Smooth muscle cell (in vitro differentiated cells): ENCODE measurements around the gene TMEM256. TPM values are rescaled to one million over a fixed set of nuclear protein-coding genes. Genes with fewer than 3 reads are reported as not detected.

Source experiments
- DNase-seq: peaks from one replicate; lab custom pipeline; 2025; ENCODE audit not compliant: unreplicated experiment; lab: John Stamatoyannopoulos, UW
- H2AFZ ChIP-seq: fragments of 200-600 bp; sonication (generic); 2 replicates; pipeline ENCODE4 v1.6.0; 2016; ENCODE audit warnings: antibody characterized with exemption, low read depth, mild to moderate bottlenecking
- H3F3A ChIP-seq: fragments of 200-600 bp; sonication (generic); 2 replicates; pipeline ENCODE4 v1.6.0; 2017; ENCODE audit warnings: antibody characterized with exemption, low read depth
- H3K27ac ChIP-seq: fragments of 200-600 bp; sonication (generic); 2 replicates; pipeline ENCODE4 v1.5.1; 2016; ENCODE audit warnings: low read depth, mild to moderate bottlenecking
- H3K27me3 ChIP-seq: fragments of 200-600 bp; sonication (generic); 2 replicates; pipeline ENCODE4 v1.6.1; 2016; ENCODE audit warnings: low read depth, mild to moderate bottlenecking
- H3K36me3 ChIP-seq: fragments of 200-600 bp; sonication (generic); 2 replicates; pipeline ENCODE4 v1.5.1; 2016; ENCODE audit warnings: low read depth
- H3K4me1 ChIP-seq: fragments of 200-600 bp; sonication (generic); 2 replicates; pipeline ENCODE4 v1.5.1; 2016; ENCODE audit warnings: low read depth
- H3K4me2 ChIP-seq: fragments of 200-600 bp; sonication (generic); 2 replicates; pipeline ENCODE4 v1.6.0; 2016; ENCODE audit warnings: mild to moderate bottlenecking
- H3K4me3 ChIP-seq: fragments of 200-600 bp; sonication (generic); 2 replicates; pipeline ENCODE4 v1.5.1; 2016; ENCODE audit warnings: mild to moderate bottlenecking
- H3K79me2 ChIP-seq: fragments of 200-600 bp; sonication (generic); 2 replicates; pipeline ENCODE4 v1.6.0; 2016; ENCODE audit warnings: low read depth, mild to moderate bottlenecking
- H3K9ac ChIP-seq: fragments of 200-600 bp; sonication (generic); 2 replicates; pipeline ENCODE4 v1.6.0; 2016; ENCODE audit warnings: low read depth
- H3K9me3 ChIP-seq: fragments of 200-600 bp; sonication (generic); replicated peaks from 2 replicates; pipeline ENCODE4 v1.5.1; 2016; ENCODE audit warnings: low read depth
- H4K20me1 ChIP-seq: fragments of 200-600 bp; sonication (generic); 2 replicates; pipeline ENCODE4 v1.6.0; 2016; ENCODE audit warnings: low read depth
- WGBS: methylation state at CpG from one replicate; pipeline ENCODE4 v1.1.7; 2016; ENCODE audit warnings: low lambda C conversion rate; 5-methylcytosine and 5-hydroxymethylcytosine counted together
- polyA plus RNA-seq: library from polyadenylated mRNA; unstranded; fragments of >200 nt; fragmentation: Nextera tagmentation; extraction: Ambion mirVana; gene quantifications from 2 replicates; pipeline ENCODE4 v1.2.1, GENCODE V29; 2016
- total RNA-seq: library from RNA; depleted of rRNA; stranded (reverse); fragments of >200 nt; gene quantifications from 2 replicates; pipeline ENCODE4 v1.2.3, GENCODE V29; 2014
- TF ChIP-seq, protein P1 (sequence below): fragments of 200-600 bp; sonication (generic); IDR thresholded peaks from 2 replicates; pipeline ENCODE4 v1.5.1; 2017; ENCODE audit warnings: borderline replicate concordance, mild to moderate bottlenecking, antibody characterized with exemption; ENCODE audit not compliant: insufficient read depth, poor library complexity, severe bottlenecking

The TMEM256 gene
- total and polyA plus RNA-seq, 2 experiments from 2014 or later: 87.9 to 133 TPM

DNA sequence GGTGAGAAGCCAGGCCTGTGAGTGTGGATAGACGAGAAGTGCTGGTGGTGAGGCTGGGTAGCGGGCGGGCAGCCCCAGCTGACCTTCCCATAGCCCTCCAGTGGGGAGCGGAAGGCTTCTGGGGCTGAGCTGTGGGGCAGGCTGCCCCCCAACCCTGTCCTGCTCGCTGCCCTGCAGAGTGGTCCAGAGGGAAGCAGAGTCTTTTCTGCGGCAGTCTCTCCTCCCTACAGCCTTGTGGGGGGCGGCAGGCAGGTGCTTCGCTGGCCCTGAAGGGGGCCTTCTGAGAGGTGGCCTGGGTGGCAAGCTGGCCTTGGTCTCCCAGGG lies 7.5 kb upstream of the TMEM256 start:
- Histone ChIP-seq H3K79me2 (no peaks in the 10 kb centered on the region), H3K27me3 (no peaks in the 10 kb centered on the region), H3K4me1 (no peaks in the 10 kb centered on the region), H3K36me3 (no peaks in the 10 kb centered on the region), H3F3A (no peaks in the 10 kb centered on the region), H3K4me3 (no peak overlapping the region), H3K9me3 (no peaks in the 10 kb centered on the region), H4K20me1 (peaks cover 16% of the 10 kb centered on the region), H3K9ac (no peak overlapping the region), H3K4me2 (no peak overlapping the region), H3K27ac (no peak overlapping the region), H2AFZ (no peak overlapping the region)
- no peak for DNase-seq
- TF ChIP-seq, protein P1, sequence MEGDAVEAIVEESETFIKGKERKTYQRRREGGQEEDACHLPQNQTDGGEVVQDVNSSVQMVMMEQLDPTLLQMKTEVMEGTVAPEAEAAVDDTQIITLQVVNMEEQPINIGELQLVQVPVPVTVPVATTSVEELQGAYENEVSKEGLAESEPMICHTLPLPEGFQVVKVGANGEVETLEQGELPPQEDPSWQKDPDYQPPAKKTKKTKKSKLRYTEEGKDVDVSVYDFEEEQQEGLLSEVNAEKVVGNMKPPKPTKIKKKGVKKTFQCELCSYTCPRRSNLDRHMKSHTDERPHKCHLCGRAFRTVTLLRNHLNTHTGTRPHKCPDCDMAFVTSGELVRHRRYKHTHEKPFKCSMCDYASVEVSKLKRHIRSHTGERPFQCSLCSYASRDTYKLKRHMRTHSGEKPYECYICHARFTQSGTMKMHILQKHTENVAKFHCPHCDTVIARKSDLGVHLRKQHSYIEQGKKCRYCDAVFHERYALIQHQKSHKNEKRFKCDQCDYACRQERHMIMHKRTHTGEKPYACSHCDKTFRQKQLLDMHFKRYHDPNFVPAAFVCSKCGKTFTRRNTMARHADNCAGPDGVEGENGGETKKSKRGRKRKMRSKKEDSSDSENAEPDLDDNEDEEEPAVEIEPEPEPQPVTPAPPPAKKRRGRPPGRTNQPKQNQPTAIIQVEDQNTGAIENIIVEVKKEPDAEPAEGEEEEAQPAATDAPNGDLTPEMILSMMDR: no peak
- 94% methylated on average over 8 of the region's 8 CpGs for WGBS

- Histone ChIP-seq H2AFZ (no peak overlapping the region), H3K4me2 (no peak overlapping the region)
- TF ChIP-seq, protein P1: no peak
Measured at GRCh38 chr17:7410634-7411426, 6.9 kb upstream of the TMEM256 start.

GRCh38 chr17:7409716-7410115 lies 5.8 kb upstream of the TMEM256 start:
- DNase-seq: no peak
- no peaks in the 10 kb centered on the region for H3K79me2 ChIP-seq
- H3K4me1 ChIP-seq: peaks cover 5% of the 10 kb centered on the region
- no peak overlapping the region for H3K27ac ChIP-seq
- H3F3A ChIP-seq: no peaks in the 10 kb centered on the region
- no peak overlapping the region for H3K4me3 ChIP-seq
- no peaks in the 10 kb centered on the region for H3K36me3 ChIP-seq
- TF ChIP-seq, protein P1: no peak
- H3K27me3 ChIP-seq: no peaks in the 10 kb centered on the region
- no peak overlapping the region for H3K4me2 ChIP-seq
- no peak overlapping the region for H3K9ac ChIP-seq
- no peaks in the 10 kb centered on the region for H3K9me3 ChIP-seq
- no peak overlapping the region for H2AFZ ChIP-seq
- peaks cover 25% of the 10 kb centered on the region for H4K20me1 ChIP-seq
- WGBS: 96% methylated on average over 6 of the region's 6 CpGs

More at GRCh38 chr17:7410634-7411426, 6.9 kb upstream of the TMEM256 start:
- Histone ChIP-seq H3K79me2 (no peaks in the 10 kb centered on the region), H3K9ac (no peak overlapping the region), H4K20me1 (peaks cover 21% of the 10 kb centered on the region), H3K27ac (no peak overlapping the region), H3K9me3 (no peaks in the 10 kb centered on the region), H3K36me3 (no peaks in the 10 kb centered on the region), H3K27me3 (no peaks in the 10 kb centered on the region), H3K4me3 (no peak overlapping the region), H3K4me1 (peaks cover 3% of the 10 kb centered on the region), H3F3A (no peaks in the 10 kb centered on the region)
- 95% methylated on average over 25 of the region's 25 CpGs for WGBS
- DNase-seq: no peak

DNA sequence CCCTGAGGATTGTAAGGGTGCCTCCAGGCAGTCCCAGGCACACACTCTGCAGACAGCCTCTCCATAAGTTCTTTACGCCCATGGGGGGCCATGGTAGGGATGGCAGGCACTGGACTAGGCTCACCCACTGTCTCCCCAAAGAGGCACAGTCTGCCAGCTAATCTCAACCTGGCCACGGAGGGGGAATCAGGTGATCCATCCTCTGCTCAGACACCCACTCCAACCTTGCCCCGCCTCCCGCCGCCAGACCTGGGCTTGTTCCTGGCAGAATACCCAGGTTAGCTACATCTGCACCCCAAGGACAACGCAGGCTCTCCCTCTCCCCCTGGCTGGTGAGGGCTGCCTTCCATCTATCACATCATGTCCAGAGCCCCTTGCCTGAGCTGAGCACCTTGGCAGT lies 5.0 kb upstream of the TMEM256 start:
- TF ChIP-seq, protein P1: no peak
- H3K27ac ChIP-seq: no peak overlapping the region

More for the DNA sequence above, 5.0 kb upstream of the TMEM256 start:
- no peaks in the 10 kb centered on the region for H3K36me3 ChIP-seq
- peaks cover 5% of the 10 kb centered on the region for H3K4me1 ChIP-seq
- H3K9ac ChIP-seq: no peak overlapping the region
- no peaks in the 10 kb centered on the region for H3K79me2 ChIP-seq
- no peak for DNase-seq
- H3K9me3 ChIP-seq: no peaks in the 10 kb centered on the region
- WGBS: 88% methylated on average over 6 of the region's 6 CpGs
- no peak overlapping the region for H3K4me2 ChIP-seq
- H2AFZ ChIP-seq: no peak overlapping the region
- H3F3A ChIP-seq: no peaks in the 10 kb centered on the region
- H3K4me3 ChIP-seq: no peak overlapping the region
- peaks cover 25% of the 10 kb centered on the region for H4K20me1 ChIP-seq
- no peaks in the 10 kb centered on the region for H3K27me3 ChIP-seq
